IPS-NIHi7 (cell line): ENCODE results near the gene MRPL53.

ENCODE experiments used
- DNase-seq: peaks from one replicate; pipeline ENCODE4 v3.0.0; 2012; ENCODE audit warnings: mixed read lengths; ENCODE audit errors: extremely low spot score

Gene MRPL53

GRCh38 chr2:74429487-74430451 lies 42.7 kb downstream of the MRPL53 start:
- no peak for DNase-seq

- DNase-seq: no peak
Measured at GRCh38 chr2:74428675-74429074, 43.8 kb downstream of the MRPL53 start.

GRCh38 chr2:74427551-74427950 lies 44.9 kb downstream of the MRPL53 start:
- no peak for DNase-seq

GRCh38 chr2:74426181-74426758 lies 46.2 kb downstream of the MRPL53 start:
- DNase-seq: no peak

GRCh38 chr2:74425523-74425922 lies 47.0 kb downstream of the MRPL53 start:
- DNase-seq: no peak

- no peak for DNase-seq
Measured at GRCh38 chr2:74424995-74425406, 47.5 kb downstream of the MRPL53 start.

- no peak for DNase-seq
Measured at GRCh38 chr2:74424139-74424992, 48.1 kb downstream of the MRPL53 start.

GRCh38 chr2:74423231-74424095 lies 49.0 kb downstream of the MRPL53 start:
- DNase-seq: no peak
